Measurements from ENCODE around the gene PACS1. TPM values are rescaled to one million over a fixed set of nuclear protein-coding genes. Genes with fewer than 3 reads are reported as not detected.

Gene PACS1
- polyA plus RNA-seq, 1 of the 3 experiments (the other 2 are of a cell fraction) = 37.3 TPM

- H3K36me3 ChIP-seq (replicated peaks in 1 of 2; ENCODE audit: control insufficient read depth in 1 of 2, insufficient read depth in 2 of 2, low read length in 1 of 2) = peaks cover 14 to 23% of the 10 kb centered on the region in 2 experiments
- H3K79me2 ChIP-seq (ENCODE audit: insufficient read depth) = peaks cover 36% of the 10 kb centered on the region
- no peaks in the 10 kb centered on the region for H3K9me3 ChIP-seq
- H2AFZ ChIP-seq (ENCODE audit: low read depth) = no peak overlapping the region; the same call in 1 of the 2 replicates
- H3K27me3 ChIP-seq (ENCODE audit: insufficient read depth) = no peaks in the 10 kb centered on the region
- ChIA-PET POLR2A (interaction anchor here (2.4 kb wide), 1 partner anchor 48 kb away, joined by 8 read pairs; the partner anchor contains the start of gene BANF1), CTCF (interaction anchor here (0.7 to 6.7 kb wide), 5 partner anchors 17 to 166 kb away, joined by 3 to 101 read pairs (median 3); partner anchors contain the start of genes BANF1, EIF1AD and PACS1)
- H3K9me2 ChIP-seq = no peaks in the 10 kb centered on the region
- peak; percentile 46 for DNase-seq
- H3F3A ChIP-seq (replicated peaks; ENCODE audit: insufficient read depth) = peaks cover 4% of the 10 kb centered on the region
- no peaks in the 10 kb centered on the region for H4K20me1 ChIP-seq (ENCODE audit: insufficient read depth)
- H3K4me1 ChIP-seq (ENCODE audit: control insufficient read depth in 1 of 2, insufficient read depth in 2 of 2, low read depth in 1 of 2, low read length in 1 of 2) = peaks cover 15 to 41% of the 10 kb centered on the region in 2 experiments; a peak in 2 of 4 replicates
- TF ChIP-seq, protein P1, sequence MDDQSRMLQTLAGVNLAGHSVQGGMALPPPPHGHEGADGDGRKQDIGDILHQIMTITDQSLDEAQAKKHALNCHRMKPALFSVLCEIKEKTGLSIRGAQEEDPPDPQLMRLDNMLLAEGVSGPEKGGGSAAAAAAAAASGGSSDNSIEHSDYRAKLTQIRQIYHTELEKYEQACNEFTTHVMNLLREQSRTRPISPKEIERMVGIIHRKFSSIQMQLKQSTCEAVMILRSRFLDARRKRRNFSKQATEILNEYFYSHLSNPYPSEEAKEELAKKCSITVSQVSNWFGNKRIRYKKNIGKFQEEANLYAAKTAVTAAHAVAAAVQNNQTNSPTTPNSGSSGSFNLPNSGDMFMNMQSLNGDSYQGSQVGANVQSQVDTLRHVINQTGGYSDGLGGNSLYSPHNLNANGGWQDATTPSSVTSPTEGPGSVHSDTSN (IDR thresholded peaks at IDR 0.05) = no peak
- no peak for TF ChIP-seq EZH2phosphoT487 (IDR thresholded peaks at IDR 0.05; ENCODE audit: borderline replicate concordance, low read depth)
- no peak for TF ChIP-seq FOXM1 (IDR thresholded peaks at IDR 0.05; ENCODE audit: low read depth)
- TF ChIP-seq FOSL2 (IDR thresholded peaks at IDR 0.05; ENCODE audit: borderline replicate concordance, low read depth) = no peak
- TF ChIP-seq, protein P2, sequence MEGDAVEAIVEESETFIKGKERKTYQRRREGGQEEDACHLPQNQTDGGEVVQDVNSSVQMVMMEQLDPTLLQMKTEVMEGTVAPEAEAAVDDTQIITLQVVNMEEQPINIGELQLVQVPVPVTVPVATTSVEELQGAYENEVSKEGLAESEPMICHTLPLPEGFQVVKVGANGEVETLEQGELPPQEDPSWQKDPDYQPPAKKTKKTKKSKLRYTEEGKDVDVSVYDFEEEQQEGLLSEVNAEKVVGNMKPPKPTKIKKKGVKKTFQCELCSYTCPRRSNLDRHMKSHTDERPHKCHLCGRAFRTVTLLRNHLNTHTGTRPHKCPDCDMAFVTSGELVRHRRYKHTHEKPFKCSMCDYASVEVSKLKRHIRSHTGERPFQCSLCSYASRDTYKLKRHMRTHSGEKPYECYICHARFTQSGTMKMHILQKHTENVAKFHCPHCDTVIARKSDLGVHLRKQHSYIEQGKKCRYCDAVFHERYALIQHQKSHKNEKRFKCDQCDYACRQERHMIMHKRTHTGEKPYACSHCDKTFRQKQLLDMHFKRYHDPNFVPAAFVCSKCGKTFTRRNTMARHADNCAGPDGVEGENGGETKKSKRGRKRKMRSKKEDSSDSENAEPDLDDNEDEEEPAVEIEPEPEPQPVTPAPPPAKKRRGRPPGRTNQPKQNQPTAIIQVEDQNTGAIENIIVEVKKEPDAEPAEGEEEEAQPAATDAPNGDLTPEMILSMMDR (IDR thresholded peaks at IDR 0.05) = peak; percentile 18; the same call in 1 of the 2 replicates
- TF ChIP-seq ELF1 (IDR thresholded peaks at IDR 0.05) = no peak
- H3K4me3 ChIP-seq (ENCODE audit: low read depth in 2 of 2, low read length in 1 of 2) = no peak overlapping the region
- H3K4me2 ChIP-seq = peak overlapping the region; percentile 86
- WGBS (ENCODE audit: low lambda C conversion rate) = 96% methylated on average over 5 of the region's 5 CpGs
- H3K27ac ChIP-seq (ENCODE audit: low read depth in 2 of 2, low read length in 1 of 2) = peak overlapping the region; percentile 81 to 94
- H3K9ac ChIP-seq = peak overlapping the region; percentile 95; the same call in 1 of the 2 replicates
Observed at GRCh38 chr11:66050581-66051231, 19.4 kb upstream of the PACS1 start.

GRCh38 chr11:66051371-66051765, 18.7 kb upstream of the PACS1 start:
- peaks cover 15 to 40% of the 10 kb centered on the region in 2 experiments; a peak in 2 of 4 replicates for H3K4me1 ChIP-seq (ENCODE audit: control insufficient read depth in 1 of 2, insufficient read depth in 2 of 2, low read depth in 1 of 2, low read length in 1 of 2)
- H3K4me2 ChIP-seq = peak overlapping the region; percentile 86
- peak overlapping the region; percentile 63 for H2AFZ ChIP-seq (ENCODE audit: low read depth)
- no peaks in the 10 kb centered on the region for H3F3A ChIP-seq (replicated peaks; ENCODE audit: insufficient read depth)
- no peaks in the 10 kb centered on the region for H3K27me3 ChIP-seq (ENCODE audit: insufficient read depth)
- peaks cover 42% of the 10 kb centered on the region for H3K79me2 ChIP-seq (ENCODE audit: insufficient read depth)
- 52% methylated on average over 12 of the region's 12 CpGs for WGBS (ENCODE audit: low lambda C conversion rate)
- H3K9me3 ChIP-seq = no peaks in the 10 kb centered on the region
- peak overlapping the region; percentile 95 for H3K9ac ChIP-seq
- H3K36me3 ChIP-seq (replicated peaks in 1 of 2; ENCODE audit: control insufficient read depth in 1 of 2, insufficient read depth in 2 of 2, low read length in 1 of 2) = peaks cover 20 to 30% of the 10 kb centered on the region in 2 experiments
- TF ChIP-seq, protein P2 (IDR thresholded peaks at IDR 0.05) = no peak
- TF ChIP-seq FOXJ3 (CRISPR knock-in tag; IDR thresholded peaks at IDR 0.05) = no peak
- no peak for TF ChIP-seq MXI1 (IDR thresholded peaks at IDR 0.05; ENCODE audit: low read depth, low read length)
- TF ChIP-seq SMC3 (IDR thresholded peaks at IDR 0.05; ENCODE audit: low read depth, low read length) = no peak
- TF ChIP-seq FOXM1 (IDR thresholded peaks at IDR 0.05; ENCODE audit: low read depth) = no peak
- TF ChIP-seq TEAD4 (IDR thresholded peaks at IDR 0.05; ENCODE audit: borderline replicate concordance, insufficient read depth) = no peak
- no peak for TF ChIP-seq MEF2A (IDR thresholded peaks at IDR 0.05; ENCODE audit: borderline replicate concordance, low read depth)
- no peak for TF ChIP-seq EZH2phosphoT487 (IDR thresholded peaks at IDR 0.05; ENCODE audit: borderline replicate concordance, low read depth)
- TF ChIP-seq, protein P3, sequence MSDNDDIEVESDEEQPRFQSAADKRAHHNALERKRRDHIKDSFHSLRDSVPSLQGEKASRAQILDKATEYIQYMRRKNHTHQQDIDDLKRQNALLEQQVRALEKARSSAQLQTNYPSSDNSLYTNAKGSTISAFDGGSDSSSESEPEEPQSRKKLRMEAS (IDR thresholded peaks at IDR 0.05; ENCODE audit: low read depth) = no peak
- CTCF ChIA-PET = interaction anchor here (0.7 to 6.7 kb wide), 8 partner anchors 12 to 167 kb away, joined by 3 to 101 read pairs (median 5); partner anchors contain the start of genes BANF1, EIF1AD and PACS1
- DNase-seq = no peak
- POLR2A ChIA-PET = interaction anchor here (1.3 to 2.4 kb wide), 3 partner anchors 9 to 48 kb away, joined by 3 to 8 read pairs (median 6); partner anchors contain the start of gene BANF1
- H3K27ac ChIP-seq (ENCODE audit: low read depth in 2 of 2, low read length in 1 of 2) = peak overlapping the region; percentile 81 to 94
- peak overlapping the region; percentile 90 to 99 for H3K4me3 ChIP-seq (ENCODE audit: low read depth in 2 of 2, low read length in 1 of 2)
- no peaks in the 10 kb centered on the region for H4K20me1 ChIP-seq (ENCODE audit: insufficient read depth)
- no peaks in the 10 kb centered on the region for H3K9me2 ChIP-seq

All from SK-N-SH (cell line).